Posterior vena cava (tissue), 2 donors: ENCODE results near the gene POC1B. TPM values are rescaled to one million over a fixed set of nuclear protein-coding genes. Genes with fewer than 3 reads are reported as not detected.

Experiments
- DNase-seq: peaks from one replicate; pipeline ENCODE4 v3.0.0-alpha.2; 2020; ENCODE audit warnings: low spot score
- intact Hi-C, 2 donors: fragments of 100-400 bp; cut with DNase I; formaldehyde crosslinking; loops; one replicate each; pipeline versions ENCODE4 v1.14.1 to v1.14.2; 2022 to 2023
- long read RNA-seq, 2 donors: library from polyadenylated mRNA; unstranded; transcript quantifications; one replicate each; pipeline ENCODE4 v2.0.0, GENCODE V29; 2020 to 2021
- total RNA-seq, 2 donors: library from RNA; stranded (reverse); fragmentation: NEBNext Ultra II Directional; extraction: Animal tissue kit (Norgen Biotek cat#: 25700); gene quantifications; one replicate each; pipeline ENCODE4 v1.2.1, GENCODE V29; 2021
- donor health status: DM: yes; HTN: yes; CAD: no.
- donor health status: DM: yes; HTN: yes; CAD: no.

Gene POC1B
- total RNA-seq: 10 to 100 TPM; 12.3 to 22.1 TPM
- long read RNA-seq, donor 1, partial matches to known transcripts: 1 of 7 reads
- long read RNA-seq, donor 1, other reads (novel, unspliced or antisense): 3 of 7 reads
- long read RNA-seq, donor 2, partial matches to known transcripts: 6 of 18 reads
- long read RNA-seq, donor 2, other reads (novel, unspliced or antisense): 12 of 18 reads

DNA sequence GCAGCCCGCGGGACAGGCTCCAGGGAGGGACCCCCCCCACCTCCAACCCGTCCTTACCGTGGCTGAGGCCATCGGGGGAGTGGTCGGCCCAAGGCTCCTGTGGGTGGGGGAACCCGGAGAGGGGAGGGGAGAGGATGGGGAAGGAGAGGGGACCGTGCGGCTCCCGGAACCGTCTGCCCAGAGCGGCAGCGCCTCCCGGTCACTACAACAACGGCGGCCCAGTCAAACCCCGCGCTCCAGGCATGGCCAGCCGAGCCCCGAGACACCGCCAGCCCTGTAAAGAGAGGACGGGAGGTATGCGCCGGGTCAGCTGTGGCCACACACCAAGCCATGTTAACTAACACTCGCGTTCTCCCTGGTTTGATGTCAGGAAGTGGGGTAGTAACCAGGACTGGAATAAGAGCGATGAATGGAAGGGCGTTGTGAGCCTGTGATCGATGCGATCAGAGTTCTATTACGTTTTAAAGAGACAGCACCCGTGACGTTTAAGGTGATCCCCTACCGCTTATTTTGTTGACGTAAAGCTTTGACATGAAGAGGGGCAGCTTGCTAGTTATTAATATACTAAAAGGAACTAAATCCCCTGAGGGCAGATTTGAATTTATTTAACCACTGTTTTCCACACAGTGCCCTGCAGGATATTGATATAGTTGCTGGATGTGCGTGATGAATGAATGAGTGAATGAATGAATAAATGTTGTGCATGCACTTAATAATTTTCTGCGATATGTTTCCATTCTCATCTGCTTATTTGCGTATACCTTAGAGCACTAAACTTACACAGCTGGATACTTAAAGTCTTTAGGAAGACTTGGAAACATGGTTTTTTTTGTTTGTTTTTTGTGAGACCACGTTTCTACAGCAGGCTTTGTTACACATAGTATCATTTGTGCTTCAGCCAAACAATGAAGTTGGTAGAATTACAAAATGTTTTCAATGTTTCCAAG, at the start of gene POC1B:
POC1B (minus strand) TSS at position 224 of the 947 bp plus-strand sequence; CDS start at position 72, 152 bp downstream.
- peak; percentile 94 for DNase-seq
- intact Hi-C loops: loop anchor here (5.0 to 10.0 kb wide), 4 partner anchors 51 to 509 kb away; no protein-coding TSS in a partner anchor

DNA sequence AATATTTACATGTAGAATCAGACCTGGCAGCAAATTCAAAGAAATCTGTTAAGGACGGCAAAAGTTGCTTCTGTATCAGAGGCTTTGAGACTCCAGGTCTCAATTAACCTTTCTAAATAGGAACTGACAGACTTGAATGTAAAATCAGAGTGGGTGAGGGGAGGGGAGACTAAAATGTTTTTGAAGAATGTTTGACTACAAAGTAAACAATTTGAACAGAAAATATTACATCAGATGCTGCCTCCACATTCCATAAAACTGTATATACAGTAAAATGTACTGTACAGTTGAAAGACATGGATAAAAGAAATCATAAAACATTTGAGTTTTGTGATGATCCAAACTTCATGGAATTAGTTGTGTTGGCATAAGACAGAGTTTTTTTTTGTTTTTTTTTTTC, 49.5 kb upstream of the POC1B start:
- intact Hi-C loops: no loop called here
- no peak for DNase-seq

DNA sequence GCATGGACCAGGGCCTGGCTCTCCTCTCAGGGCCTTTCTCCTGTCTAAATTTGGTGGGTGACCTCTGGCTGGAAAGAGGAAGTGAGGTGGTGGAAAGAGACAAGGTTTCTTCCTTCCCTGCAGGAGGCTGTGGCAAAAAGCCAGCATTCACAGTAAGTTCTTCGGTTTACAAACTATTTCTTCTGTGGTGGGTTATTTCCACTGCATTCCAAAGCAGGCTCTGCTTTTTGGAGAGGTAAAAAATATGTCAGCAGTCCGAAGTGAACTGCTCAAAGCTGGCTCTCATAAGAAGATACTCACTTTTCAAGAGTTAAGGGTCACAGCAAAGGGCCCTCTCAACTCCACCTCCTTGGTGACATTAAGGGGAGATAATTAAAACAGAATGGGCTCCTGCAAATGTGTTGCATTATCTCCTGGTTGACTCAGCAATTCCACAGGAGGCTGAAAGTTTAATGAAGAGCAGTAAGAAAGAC, 48.9 kb upstream of the POC1B start:
- intact Hi-C loops: no loop called here
- no peak for DNase-seq

DNA sequence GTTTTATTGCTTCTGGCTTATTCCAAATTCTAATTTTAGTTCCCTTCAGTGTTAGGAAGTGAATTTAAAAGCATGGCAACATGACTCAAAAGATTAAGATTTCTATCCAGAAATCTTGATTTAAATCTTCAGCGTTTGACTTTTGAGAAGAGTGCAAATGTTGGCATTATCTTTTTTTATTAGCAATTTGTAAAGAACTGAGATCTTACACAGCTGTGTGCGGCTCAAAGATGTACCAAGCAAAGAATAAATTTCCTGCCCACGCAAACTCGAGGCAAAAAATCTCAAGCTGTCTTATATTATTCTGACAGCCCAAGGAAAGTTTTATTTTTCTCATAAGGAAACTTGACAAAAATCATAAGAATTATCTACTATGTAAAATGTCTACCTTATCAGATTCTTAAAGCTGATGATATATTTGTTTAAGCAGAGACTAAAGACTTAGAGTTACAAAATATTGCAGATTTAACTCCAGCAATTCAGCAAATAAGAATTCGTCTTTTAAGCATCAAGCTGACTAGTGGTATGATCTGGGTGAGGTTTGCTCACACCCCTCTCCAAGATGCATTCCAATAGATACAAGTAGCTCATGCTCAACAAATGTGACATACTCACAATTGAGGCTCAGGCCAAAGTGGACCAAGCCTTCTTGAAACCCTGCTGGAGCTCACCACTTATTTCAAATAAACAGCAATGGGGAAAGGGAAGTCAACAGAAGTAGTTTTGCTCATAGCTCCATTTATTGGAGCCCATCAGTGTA, 47.4 kb upstream of the POC1B start:
- no peak for DNase-seq
- intact Hi-C loops: no loop called here

DNA sequence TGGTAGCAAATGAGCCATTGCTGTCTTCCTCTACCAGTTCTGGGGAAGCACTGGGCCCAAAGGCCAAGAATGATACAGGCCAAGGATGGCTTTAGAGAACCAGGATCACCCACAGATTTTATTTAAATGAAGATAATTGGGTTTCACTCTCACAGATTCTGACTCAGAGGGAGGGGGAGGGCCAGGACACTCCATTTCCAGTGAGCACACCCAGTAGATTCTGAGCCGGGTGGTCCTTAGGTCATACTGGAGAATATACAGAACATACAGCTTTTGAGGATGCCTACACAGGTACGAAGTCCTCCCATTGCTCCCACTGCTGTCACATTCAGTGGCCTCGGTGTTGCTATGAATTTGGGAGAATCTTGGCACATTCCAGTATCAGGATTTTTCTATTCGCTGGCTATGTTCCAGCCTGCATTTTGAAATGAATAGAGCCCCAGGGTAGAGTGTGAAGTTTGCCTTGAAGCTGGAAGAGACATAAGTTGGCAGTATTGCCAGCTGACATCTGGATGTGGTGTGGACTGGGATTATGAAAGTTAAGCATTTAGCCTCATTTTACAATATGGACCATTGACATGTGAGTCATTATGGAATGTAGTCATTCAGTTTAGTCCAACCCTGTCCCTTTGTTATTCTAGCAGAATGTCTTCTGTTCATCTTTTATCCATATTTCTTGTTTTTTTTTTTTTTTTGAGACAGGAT, 45.8 kb upstream of the POC1B start:
- intact Hi-C loops: loop anchor here in 1 of 2 donors (2.0 kb wide), 1 partner anchor 65 kb away; no protein-coding TSS in a partner anchor
- no peak for DNase-seq

DNA sequence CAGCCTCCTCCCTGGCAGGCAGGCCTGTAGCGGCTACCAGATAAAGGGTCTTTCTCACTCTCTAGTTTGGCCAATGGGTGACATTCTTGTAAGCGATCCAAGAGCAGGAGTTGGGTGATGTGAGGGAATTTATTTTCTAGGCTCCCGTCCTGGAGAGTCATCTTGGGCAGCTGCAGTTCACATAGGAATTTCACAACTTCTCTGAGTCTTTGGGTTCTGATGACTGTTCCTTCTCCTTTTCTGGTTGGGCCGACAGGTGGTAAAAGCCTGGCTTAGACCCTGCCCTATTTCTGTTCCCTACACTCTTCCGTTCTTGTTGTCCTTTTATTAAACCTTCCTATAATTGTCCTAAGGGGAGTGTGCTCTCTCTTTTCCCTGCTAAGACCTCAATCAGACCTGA, 42.6 kb upstream of the POC1B start:
- DNase-seq: no peak
- intact Hi-C loops: no loop called here

DNA sequence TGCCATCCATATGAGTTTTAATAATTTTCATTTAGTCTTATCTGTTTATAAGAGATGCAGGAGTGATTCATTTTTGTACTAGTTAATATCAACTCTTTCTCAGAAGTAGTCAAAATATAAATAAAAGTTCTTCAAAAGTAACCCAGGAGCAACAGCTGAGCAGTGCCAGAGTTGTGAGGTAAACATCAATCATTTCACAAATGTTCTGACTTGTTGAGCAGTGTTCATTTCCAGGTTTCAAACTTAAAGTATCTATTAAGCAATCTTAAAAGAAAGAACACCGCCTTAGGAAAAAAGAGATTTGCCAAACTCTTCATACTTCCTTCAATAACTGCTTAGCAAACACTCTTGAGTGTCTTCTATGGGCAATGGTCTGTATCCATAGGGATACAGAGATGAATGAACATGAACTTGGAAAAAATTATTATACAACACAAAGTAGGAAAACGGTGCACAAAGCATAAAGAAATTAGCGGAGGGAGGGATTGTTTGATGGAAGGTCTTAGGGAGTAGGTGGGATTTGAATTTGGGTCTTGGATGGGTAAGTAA, 41.9 kb upstream of the POC1B start:
- DNase-seq: no peak
- intact Hi-C loops: no loop called here

DNA sequence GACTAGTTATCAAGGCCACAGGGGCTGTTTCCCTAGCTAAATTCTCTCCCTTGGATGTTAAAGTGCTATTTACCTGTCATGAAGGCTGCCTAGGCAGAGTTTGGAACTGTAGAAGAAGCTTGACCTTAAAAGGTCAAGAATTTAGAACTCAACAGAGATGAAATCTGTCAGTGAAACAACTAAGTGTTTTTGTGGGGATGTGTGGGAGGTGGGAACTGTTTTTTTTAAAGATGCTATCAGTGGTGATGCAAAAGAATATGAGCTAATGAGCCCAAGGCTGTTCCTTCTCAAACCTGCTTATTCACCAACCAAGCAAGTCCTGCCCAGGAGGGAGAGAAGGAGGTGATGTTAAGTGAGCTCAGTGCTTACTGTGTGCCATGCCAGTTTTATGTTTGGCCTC, 40.8 kb upstream of the POC1B start:
- intact Hi-C loops: no loop called here
- no peak for DNase-seq

DNA sequence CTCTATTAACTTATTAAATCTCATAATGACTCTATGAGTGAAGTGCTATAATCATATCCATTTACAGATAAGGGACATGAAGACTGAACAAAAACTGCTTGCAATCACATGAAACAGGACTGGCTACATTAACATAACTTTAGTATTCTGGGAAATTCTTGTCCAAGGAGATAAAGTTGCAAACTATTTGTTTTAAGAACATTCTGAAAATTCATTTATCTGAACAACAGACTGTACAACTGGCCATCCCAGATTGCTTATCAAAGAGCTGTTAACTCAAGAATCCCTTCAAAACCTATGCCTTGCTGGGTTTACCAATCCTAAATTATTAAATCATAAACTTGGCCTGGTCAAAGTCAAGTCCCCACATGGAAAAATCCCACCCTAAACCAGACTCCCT, 39.2 kb upstream of the POC1B start:
- intact Hi-C loops: no loop called here
- no peak for DNase-seq

DNA sequence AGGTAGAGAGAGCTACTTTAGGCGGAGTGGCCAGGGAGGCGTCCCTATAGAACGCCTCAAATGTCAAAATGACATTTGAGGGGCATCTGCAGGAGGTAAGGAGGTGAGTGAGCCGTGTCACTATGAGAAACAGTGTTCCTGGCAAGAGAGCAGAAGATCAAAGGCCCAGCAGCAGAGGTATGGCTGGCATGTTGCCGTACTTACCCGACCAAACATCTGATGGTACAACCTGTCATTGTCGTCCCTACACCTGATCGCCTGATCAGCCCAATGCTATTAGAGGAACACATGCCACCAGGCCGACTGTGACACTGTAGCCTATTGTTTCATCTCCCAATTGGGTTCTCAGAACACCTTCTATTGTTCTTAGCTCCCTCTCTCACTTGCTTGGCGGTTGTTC, 33.9 kb upstream of the POC1B start:
- intact Hi-C loops: no loop called here
- no peak for DNase-seq

DNA sequence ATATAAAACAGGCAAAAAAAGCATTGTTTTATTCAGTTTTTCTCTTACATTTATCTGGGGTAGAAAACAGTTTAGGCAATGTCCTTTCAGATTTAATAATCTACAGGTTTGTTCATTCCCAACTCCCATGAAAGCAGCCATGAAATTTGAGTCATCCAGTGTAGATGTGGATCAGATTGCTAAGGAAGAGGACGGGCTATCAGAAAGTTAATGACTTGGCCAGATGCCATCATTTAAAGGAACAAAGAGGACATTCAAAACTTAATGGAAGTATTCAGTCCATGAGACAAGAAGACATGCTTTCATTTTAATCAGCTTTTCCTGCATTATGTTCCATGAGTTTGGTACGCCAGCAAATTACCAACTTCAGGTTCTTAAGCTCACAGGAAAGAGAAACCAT, 31.1 kb upstream of the POC1B start:
- intact Hi-C loops: no loop called here

DNA sequence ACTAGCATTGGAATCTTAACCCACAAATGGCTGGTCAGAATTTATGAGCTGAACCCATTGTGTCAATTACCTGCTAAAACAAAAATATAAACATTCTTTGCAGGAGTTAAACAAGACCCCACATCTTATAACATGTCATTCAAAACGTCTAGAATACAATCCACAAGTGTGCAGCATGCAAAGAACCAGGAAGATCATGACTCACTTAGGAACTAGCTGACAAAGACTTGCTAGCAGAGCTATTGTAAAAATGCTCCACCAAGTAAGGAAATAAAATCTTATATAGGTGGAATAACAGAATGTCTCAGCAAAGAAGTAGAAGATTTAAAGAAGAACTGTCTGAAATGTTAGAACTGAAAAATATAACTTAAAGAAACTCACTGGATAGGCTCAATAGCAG, 26.5 kb upstream of the POC1B start:
- no peak for DNase-seq
- intact Hi-C loops: loop anchor here in 1 of 2 donors (5.0 kb wide), 1 partner anchor 710 kb away; no protein-coding TSS in a partner anchor

More for the DNA sequence above, 31.1 kb upstream of the POC1B start:
- no peak for DNase-seq

DNA sequence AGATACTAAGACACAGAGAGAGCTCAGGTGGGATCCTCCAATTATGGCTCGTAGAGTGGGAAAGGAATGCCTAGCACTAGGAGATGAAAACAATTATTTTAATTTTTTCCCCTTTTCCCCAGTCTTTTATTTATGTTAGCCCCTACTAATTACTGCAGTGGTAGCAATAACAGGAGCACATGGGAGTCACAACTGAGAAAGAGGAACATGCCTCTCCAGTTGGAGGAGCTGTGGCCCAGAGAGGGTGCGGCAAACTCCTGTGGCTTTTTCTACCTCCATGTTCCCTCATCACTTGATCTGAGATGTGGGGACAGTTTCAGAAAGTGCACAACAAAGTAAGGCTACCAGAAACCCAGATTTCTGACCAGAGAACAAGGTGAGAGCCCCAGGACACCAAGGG, 25.9 kb upstream of the POC1B start:
- intact Hi-C loops: loop anchor here in 1 of 2 donors (5.0 kb wide), 1 partner anchor 711 kb away; no protein-coding TSS in a partner anchor
- no peak for DNase-seq

DNA sequence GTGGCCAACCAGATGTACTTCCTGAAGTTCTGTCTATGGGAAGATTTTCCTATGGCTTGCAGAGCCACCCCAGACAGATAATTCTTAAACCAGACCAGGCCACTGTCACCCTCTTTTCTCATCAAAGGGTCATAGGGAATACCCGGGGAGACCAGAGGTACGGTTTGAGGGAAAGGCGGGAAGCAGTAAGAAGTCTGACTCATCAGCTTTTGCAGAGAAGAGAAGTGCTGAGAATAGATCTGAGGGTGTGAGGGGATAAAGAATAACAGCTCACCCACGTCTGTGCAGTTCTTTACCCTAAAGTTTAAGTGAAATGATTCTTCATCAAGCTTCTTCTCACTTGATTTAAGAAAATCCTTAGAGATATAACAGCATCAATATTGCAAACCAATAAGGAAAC, 21.3 kb upstream of the POC1B start:
- DNase-seq: no peak
- intact Hi-C loops: loop anchor here in 1 of 2 donors (10.0 kb wide), 2 partner anchors 558 to 1388 kb away; no protein-coding TSS in a partner anchor

DNA sequence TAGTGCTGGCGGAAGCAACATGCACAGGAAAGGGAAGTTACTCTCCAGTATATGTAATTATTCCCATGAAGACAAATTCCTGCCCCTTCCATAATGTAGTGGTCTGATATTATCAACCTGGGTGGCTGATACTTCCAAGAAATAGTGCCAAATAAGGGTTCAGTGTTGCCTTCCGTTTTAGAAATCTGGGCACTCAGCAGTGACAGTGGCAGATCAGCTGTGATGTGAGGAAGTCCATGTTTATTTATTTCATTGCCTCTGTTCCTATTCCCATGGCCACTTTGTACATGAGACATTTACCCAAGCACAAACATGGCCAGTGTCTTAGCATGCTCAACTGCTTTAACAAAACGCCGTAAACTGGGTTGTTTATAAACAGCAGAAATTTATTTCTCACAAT, 20.3 kb upstream of the POC1B start:
- intact Hi-C loops: loop anchor here in 1 of 2 donors (10.0 kb wide), 2 partner anchors 559 to 1389 kb away; no protein-coding TSS in a partner anchor

DNA sequence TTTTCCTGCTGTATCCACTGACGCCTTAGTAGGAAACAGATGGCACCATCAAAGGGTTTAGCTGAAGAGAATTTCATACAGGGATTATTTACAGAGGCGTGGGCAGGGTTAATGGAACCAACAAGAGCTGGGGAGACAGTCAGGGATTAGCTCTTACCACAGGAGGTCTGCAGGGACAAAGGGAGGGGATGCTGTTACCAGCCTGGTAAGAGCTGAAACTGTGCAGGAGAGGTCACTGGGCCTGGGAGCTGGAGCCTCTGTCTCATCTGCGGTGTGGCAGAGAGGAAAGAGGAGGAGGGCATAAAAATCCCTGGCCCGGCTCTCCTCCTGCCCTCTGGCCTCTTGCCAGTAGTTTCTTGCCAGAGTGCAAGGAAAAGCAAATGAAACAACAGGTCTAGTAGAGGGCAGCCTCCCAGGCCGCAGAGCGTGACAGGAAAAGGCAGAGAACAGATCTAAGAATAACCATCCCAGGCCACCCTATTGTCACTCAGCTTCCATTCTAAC, 18.9 kb upstream of the POC1B start:
- intact Hi-C loops: loop anchor here in 1 of 2 donors (10.0 kb wide), 2 partner anchors 560 to 1390 kb away; no protein-coding TSS in a partner anchor
- DNase-seq: no peak

More for the DNA sequence above, 20.3 kb upstream of the POC1B start:
- no peak for DNase-seq

DNA sequence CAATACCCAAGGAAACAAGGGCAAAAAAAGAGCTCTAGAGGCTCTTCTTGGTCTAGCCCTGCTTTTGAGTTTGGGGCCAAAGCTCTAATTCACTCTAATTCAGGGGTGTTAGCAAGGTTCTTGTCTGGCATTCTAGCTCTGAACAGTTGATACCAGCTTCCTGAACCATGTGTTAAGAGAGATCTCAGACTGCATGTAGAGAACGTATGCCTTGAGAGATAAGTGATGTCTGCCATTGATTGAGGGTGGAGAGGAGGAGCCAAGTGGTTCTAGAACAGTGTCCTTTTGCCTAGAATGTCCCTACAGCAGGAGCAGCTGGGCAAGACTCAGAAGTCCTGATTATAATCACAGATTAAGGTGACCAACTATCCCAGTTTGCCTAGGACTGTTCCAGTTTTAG, 18.2 kb upstream of the POC1B start:
- intact Hi-C loops: loop anchor here in 1 of 2 donors (10.0 kb wide), 2 partner anchors 561 to 1391 kb away; no protein-coding TSS in a partner anchor
- no peak for DNase-seq
